Chondrocyte (in vitro differentiated cells): ENCODE data around the gene DLGAP4. TPM values are rescaled to one million over a fixed set of nuclear protein-coding genes. Genes with fewer than 3 reads are reported as not detected.

ENCODE experiments used
- DNase-seq: peaks from one replicate; pipeline ENCODE4 v3.0.0; 2021; ENCODE audit warnings: mixed read lengths, low spot score
- H3K27ac Mint-ChIP-seq: one replicate; pipeline ENCODE4 v1.8.0; 2021; ENCODE audit warnings: mild to moderate bottlenecking, moderate library complexity, mixed read lengths; ENCODE audit not compliant: unreplicated experiment
- H3K27me3 Mint-ChIP-seq: 2 replicates; pipeline ENCODE4 v1.8.0; 2021; ENCODE audit warnings: low read depth, mixed read lengths
- H3K36me3 Mint-ChIP-seq: 2 replicates; pipeline ENCODE4 v1.8.0; 2021; ENCODE audit warnings: low read depth, mixed read lengths
- H3K4me1 Mint-ChIP-seq: 2 replicates; pipeline ENCODE4 v1.8.0; 2021; ENCODE audit warnings: low read depth, mild to moderate bottlenecking, mixed read lengths
- H3K4me3 Mint-ChIP-seq: one replicate; pipeline ENCODE4 v1.8.0; 2021; ENCODE audit warnings: mild to moderate bottlenecking, moderate library complexity, mixed read lengths; ENCODE audit not compliant: unreplicated experiment
- H3K9me3 Mint-ChIP-seq: 2 replicates; pipeline ENCODE4 v1.8.0; 2021; ENCODE audit warnings: low read depth, mixed read lengths
- total RNA-seq: library from RNA; stranded (reverse); gene quantifications from 3 replicates; pipeline ENCODE4 v1.2.1, GENCODE V29; 2021
- TF ChIP-seq, protein P1 (sequence below): fragments of 200-600 bp; sonication (generic); IDR thresholded peaks from 2 replicates; pipeline ENCODE4 v1.5.0; 2021; ENCODE audit warnings: antibody characterized with exemption, mild to moderate bottlenecking, moderate library complexity

DLGAP4 gene
- total RNA-seq, 1 donor from 2014 or later = 161 TPM

DNA sequence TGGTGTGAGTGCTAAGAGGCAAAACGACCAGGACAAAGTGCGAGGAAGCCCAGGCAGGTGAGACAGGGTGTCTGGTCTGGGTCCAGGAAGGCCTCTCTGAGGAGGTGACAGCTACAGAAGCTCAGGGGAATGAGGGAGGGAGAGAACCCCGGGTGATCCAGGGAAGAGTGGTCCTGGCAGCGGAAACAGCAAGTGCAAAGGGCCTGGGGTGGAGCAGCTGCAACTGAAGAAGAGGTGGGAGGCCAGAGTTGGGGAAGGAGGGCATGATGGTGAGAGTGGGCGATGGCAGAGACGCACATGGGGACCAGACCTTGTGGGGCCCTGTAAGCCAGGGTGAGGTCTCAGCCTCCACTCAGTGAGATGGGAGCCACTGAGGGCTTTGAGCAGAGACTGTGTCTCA, 45.8 kb downstream of the DLGAP4 start:
- Mint-ChIP-seq H3K36me3 (no peaks in the 10 kb centered on the region), H3K27me3 (peaks cover 53% of the 10 kb centered on the region), H3K9me3 (no peaks in the 10 kb centered on the region), H3K27ac (no peak overlapping the region), H3K4me1 (no peaks in the 10 kb centered on the region), H3K4me3 (no peak overlapping the region)
- no peak for DNase-seq
- TF ChIP-seq, protein P1, sequence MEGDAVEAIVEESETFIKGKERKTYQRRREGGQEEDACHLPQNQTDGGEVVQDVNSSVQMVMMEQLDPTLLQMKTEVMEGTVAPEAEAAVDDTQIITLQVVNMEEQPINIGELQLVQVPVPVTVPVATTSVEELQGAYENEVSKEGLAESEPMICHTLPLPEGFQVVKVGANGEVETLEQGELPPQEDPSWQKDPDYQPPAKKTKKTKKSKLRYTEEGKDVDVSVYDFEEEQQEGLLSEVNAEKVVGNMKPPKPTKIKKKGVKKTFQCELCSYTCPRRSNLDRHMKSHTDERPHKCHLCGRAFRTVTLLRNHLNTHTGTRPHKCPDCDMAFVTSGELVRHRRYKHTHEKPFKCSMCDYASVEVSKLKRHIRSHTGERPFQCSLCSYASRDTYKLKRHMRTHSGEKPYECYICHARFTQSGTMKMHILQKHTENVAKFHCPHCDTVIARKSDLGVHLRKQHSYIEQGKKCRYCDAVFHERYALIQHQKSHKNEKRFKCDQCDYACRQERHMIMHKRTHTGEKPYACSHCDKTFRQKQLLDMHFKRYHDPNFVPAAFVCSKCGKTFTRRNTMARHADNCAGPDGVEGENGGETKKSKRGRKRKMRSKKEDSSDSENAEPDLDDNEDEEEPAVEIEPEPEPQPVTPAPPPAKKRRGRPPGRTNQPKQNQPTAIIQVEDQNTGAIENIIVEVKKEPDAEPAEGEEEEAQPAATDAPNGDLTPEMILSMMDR = no peak

DNA sequence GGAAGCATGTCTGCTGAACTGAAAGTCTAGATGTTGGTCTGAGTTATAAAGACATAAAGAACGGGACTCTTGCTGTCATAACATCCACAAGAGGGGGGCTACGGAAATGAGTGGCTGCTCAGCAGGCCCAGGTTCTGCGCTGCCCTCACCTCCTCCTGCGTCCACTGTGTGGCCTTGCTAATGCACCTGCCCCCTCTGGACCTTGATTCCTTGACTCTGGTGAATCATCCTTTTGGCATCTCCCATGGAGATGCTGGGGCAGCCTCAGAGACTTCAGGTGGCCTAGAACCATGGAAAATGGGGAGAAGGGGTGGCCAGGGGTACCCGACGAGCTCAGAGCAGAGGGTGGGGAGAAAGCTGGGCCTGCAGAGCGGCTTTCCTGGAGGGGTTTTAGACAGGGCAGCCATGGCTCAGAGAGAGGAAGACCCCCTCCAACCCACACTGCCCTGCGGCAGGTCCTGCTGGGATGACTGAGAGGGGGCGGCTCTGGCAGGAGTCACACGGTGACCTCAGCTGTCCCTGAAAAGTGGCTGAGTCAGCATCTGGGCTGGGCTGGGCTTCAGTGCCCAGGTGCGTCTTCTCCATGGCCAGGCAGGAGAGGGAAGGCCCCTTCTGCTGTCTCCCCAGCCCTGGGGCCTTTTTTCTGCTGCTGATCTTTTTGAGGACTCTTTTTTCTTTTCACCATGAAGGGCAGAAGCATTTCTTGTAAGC, 46.9 kb downstream of the DLGAP4 start:
- no peak for DNase-seq
- Mint-ChIP-seq H3K36me3 (no peaks in the 10 kb centered on the region), H3K9me3 (no peaks in the 10 kb centered on the region), H3K27me3 (peaks cover 60% of the 10 kb centered on the region), H3K4me3 (no peak overlapping the region), H3K4me1 (no peaks in the 10 kb centered on the region), H3K27ac (no peak overlapping the region)
- TF ChIP-seq, protein P1 = no peak

DNA sequence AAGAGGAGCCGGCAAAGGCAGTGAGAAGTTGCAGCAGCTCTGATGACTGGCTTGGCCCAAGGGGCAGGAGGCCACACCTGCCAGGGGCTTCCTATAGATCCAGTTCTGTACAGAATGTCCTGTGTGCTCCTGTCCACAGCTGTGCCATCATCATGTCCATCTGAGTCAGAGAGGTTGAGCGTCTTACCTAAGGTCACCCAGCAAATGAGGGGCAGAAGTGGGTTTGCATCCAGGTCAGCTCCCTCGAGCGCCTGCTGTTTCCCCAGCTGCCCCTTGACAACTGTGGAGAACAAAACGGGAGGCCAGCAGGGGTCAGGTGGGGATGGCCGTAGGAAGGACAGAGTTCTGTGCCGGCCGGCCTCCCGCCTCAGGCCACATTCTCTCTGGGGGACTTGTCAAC, 47.6 kb downstream of the DLGAP4 start:
- H3K4me1 Mint-ChIP-seq = no peaks in the 10 kb centered on the region
- no peak for DNase-seq
- peaks cover 64% of the 10 kb centered on the region for H3K27me3 Mint-ChIP-seq
- no peak overlapping the region for H3K27ac Mint-ChIP-seq
- no peaks in the 10 kb centered on the region for H3K36me3 Mint-ChIP-seq
- no peaks in the 10 kb centered on the region for H3K9me3 Mint-ChIP-seq
- TF ChIP-seq, protein P1 = no peak
- no peak overlapping the region for H3K4me3 Mint-ChIP-seq

DNA sequence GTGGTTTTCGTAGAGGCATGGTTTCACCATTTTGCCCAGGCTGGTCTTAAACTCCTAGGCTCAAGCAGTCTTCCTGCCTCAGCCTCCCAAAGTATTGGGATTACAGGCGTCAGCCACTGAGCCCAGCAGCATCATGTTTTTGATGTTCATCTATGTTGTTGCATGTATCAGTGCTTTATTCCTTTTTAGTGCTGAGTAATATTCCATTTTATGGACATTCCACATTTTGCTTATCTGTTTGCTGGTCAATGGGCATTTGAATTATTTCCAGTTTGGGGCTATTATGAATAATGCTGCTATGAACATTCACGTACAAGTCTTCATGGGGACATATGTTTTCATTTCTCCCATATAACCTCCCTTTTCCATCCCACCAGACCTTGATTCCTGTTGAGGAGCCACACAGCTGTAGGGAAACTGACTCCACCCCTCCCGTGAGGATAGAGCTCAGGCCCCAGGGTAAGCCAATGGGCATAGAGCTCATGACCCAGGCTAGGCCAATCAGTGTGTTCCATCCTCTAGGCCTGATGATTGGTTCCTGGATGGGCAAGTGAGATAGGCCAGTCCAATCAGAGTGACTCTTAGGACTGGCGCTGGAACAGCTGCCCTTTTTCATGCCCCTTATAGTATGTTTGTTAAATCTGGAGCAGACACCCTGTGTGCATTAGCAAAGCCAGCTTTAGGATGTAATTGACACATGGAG, 49.5 kb downstream of the DLGAP4 start:
- DNase-seq = no peak
- TF ChIP-seq, protein P1 = no peak
- Mint-ChIP-seq H3K9me3 (no peaks in the 10 kb centered on the region), H3K27me3 (peaks cover 62% of the 10 kb centered on the region), H3K4me1 (no peaks in the 10 kb centered on the region), H3K27ac (no peak overlapping the region), H3K36me3 (no peaks in the 10 kb centered on the region), H3K4me3 (no peak overlapping the region)

DNA sequence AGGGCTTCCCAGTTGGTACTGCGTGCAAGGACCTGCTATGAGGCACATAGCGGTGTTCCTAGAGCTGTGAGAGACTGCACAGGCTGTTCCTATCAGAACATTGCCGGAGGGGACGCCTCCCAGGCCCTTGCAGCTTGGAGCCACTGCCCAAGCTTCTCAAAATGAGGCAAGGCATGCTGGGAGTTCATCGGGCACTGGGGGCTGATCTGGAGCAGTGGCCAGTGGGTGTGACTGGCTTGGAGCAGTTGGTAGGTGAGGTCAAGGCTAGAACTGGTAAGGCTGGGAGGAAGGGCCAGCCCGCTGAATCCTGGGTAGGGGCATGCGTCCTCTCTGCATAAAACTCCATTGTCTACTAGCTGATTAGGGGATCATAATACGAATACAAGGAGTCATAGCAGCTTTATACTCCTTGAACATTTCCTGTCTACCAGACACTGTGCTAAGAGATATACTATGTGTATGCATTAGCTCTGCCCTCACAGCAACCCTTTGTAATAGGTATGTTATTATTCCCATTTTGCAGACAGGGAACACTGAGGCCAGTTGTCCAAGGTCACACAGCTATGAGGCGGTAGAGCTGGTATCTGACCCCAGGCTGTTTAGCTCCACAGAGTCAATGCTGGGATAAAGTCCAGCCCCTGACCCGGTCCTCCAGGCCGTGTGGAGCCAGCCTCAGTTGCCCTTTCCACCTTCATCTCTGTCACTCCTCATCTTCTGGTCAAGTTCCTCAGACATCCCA, 53.7 kb downstream of the DLGAP4 start:
- H3K27me3 Mint-ChIP-seq = peaks cover 65% of the 10 kb centered on the region
- no peaks in the 10 kb centered on the region for H3K36me3 Mint-ChIP-seq
- H3K4me3 Mint-ChIP-seq = no peak overlapping the region
- H3K4me1 Mint-ChIP-seq = no peaks in the 10 kb centered on the region
- H3K27ac Mint-ChIP-seq = no peak overlapping the region
- no peak for DNase-seq
- H3K9me3 Mint-ChIP-seq = no peaks in the 10 kb centered on the region
- TF ChIP-seq, protein P1 = no peak
